GM15510 (cell line): ENCODE data around the gene GGT6.

ENCODE experiments used
- POLR2A ChIP-seq: IDR thresholded peaks from 3 replicates; pipeline ENCODE4 v1.6.1; 2011; ENCODE audit warnings: borderline replicate concordance; ENCODE audit not compliant: insufficient read length; ENCODE audit errors: extremely low read depth

Gene GGT6

GRCh38 chr17:4560421-4560820 is at the start of gene GGT6:
Gene GGT6, minus strand, starts transcription at chr17:4560577. Its CDS starts 56 bp downstream, at chr17:4560521.
- TF ChIP-seq POLR2A, result no peak

DNA sequence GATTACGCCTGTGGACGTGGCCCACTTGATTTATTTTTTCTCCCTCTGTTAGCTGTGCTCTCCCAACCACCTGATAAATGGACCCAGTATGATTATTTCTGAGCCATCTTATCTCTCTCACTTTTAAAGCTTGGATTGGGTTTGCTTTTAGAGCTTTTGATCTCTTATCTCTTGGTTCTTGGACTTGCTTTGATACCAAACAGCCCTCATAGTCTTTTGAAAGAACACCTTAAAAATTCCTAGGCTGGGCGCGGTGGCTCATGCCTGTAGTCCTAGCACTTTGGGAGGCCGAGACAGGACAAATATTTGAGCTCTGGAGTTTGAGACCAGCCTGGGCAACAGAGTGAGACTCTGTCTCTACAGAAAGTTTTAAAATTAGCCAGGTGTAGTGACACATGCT is 49.8 kb upstream of the GGT6 start:
- no peak for TF ChIP-seq POLR2A

GRCh38 chr17:4609761-4610160 is 49.4 kb upstream of the GGT6 start:
- TF ChIP-seq POLR2A, result no peak

DNA sequence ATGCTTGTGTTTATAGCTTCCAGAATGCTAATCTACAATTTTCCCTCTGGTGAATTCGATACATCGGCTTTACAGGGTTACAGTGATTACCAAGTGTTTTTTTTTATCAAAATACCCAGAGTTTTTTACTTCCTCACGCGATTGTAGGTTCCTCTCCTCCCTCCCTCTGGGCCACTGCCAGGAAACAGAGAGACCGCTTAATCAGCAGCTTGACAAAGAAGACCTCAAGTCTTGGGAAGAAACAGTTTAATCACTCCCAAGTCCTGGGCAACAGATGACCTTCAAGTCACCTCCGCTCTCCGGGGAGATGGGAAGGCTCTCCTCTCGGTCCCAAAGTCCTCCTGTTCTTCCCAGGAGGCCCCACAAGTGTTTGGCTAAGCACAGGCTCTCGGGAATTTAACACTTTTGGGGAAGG is 47.4 kb upstream of the GGT6 start:
- no peak for TF ChIP-seq POLR2A

DNA sequence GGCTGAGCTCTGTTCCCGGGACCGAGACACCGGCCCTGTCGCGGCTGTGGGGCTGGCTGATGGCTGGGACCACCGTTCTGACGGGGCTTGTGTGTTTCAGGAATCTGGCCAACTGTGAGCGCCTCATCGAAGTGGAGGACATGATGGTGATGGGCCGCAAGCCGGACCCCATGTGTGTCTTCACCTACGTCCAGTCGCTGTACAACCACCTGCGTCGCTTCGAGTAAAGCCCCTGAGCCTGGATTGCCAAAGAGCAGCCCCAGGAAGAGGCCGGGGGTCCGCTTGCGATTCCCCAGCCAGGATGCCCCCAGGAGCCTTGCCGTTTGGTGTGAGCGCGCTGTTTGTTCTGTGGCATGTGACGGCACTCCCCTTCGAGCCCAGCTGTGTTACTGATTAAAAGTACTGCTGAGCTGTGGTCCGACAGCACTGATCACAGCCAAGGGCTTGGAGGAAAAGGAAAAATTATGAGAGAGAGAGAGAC is 46.9 kb upstream of the GGT6 start:
- no peak for TF ChIP-seq POLR2A

DNA sequence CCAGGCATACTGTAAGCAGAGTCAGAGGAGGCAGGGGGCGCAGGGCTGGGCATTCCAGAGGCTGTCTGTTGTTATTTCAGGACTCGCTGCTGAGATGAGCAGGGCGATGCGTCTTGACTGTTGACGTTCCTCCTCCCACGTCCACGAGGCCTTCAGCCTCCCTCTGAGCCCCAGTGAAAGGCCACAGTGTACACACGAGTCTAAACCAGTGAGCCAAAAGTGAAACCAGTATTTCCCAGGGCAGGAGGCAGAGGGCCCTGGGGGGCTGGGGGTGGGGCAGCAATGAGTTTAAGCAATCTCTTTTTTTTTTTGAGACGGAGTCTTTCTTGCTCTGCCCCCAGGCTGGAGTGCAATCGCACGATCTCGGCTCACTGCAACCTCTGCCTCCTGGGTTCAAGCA is 45.4 kb upstream of the GGT6 start:
- no peak for TF ChIP-seq POLR2A

- no peak for TF ChIP-seq POLR2A
Observed at GRCh38 chr17:4604111-4604644, 43.8 kb upstream of the GGT6 start.

DNA sequence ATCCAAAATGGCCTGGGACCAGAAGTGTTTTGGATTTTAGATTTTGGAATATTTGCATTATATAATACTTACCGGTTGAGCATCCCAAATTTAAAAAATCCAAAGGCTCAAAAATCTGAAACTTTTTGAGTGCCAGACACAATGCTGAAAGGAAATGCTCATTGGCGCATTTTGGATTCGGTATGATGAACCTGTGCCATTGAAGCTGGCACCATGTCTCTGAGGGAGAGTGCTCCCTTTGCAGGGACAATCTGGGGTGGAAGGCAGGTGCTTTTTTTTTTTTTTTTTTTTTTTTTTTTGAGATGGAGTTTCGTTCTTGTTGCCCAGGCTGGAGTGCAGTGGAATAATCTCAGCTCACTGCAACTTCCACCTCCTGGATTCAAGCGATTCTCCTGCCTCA is 41.7 kb upstream of the GGT6 start:
- TF ChIP-seq POLR2A, result no peak

DNA sequence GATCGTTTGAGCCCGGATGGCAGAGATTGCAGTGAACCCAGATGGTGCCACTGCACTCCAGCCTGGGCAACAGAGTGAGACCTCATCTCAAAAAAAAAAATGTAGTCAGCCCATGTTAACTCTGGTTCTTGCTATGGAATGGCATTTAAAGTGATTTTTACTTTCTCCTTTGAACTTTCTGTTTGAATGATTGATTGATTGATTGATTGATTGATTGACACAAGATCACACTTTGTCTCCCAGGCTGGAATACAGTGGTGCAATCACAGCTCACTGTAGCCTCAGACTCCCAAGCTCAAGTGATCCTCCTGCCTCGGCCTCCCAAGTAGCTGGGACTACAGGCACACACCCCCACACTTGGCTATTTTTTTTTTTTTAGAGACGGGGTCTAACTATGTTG is 40.9 kb upstream of the GGT6 start:
- TF ChIP-seq POLR2A, result no peak

DNA sequence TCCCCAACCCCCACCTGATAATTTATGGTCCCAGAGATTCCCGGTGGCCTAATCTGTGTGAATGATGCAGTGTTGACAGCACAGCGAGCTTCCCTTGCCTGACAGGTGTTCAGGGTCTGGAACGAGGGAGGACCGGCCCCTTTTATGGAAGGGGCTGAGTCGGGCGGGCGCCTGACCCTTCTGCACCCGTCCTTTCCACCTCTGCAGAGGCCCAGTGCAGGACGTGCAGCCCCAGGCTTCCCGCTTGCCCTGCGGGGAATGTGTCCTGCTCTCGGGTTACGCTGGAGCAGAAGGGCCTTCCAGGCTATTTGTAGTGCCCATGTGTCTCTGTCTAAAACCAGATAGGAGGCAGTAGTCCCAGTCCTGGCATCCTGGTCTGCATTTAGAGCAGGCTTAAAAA is 40.2 kb upstream of the GGT6 start:
- no peak for TF ChIP-seq POLR2A

DNA sequence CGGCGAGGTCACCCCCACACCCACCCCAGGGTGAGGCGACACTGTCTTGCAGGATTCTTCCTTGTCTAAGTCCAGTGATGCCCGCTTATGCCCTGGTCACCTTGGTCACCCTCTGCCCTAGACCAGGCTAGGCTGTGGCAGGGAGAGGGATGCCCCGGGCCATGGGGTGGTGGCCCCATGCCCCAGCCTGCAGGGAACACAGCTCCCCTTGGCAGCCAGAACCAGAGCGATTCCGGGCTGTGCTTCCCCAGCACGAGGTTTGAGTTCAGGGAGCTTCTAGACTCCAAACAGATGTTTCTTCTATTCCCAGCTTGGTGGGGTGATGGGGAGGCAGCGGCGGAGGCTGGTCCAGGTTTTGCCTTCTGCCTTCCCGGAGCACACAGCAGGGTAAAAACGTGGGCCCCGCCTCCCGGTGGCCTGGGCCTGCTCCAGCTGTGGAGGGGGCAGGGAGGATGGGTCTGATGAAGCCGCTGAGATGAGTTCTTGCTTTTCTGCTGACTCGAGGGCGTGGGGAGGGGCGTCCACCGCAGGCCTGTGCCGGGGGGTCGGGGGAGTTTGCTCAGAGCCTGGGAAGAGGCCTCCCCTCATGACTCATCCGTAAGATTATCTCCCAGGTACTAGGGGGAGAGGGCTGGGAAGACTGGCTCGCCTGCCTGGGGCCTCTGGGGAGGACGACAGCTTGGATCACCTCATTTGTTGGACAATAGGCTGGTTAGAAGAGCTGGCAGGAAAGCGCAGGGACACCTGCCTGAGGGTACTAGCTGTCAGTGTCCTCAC is 39.3 kb upstream of the GGT6 start:
- TF ChIP-seq POLR2A, result no peak

GRCh38 chr17:4598776-4599504 is 38.6 kb upstream of the GGT6 start:
- no peak for TF ChIP-seq POLR2A

GRCh38 chr17:4597975-4598374 is 37.6 kb upstream of the GGT6 start:
- no peak for TF ChIP-seq POLR2A

DNA sequence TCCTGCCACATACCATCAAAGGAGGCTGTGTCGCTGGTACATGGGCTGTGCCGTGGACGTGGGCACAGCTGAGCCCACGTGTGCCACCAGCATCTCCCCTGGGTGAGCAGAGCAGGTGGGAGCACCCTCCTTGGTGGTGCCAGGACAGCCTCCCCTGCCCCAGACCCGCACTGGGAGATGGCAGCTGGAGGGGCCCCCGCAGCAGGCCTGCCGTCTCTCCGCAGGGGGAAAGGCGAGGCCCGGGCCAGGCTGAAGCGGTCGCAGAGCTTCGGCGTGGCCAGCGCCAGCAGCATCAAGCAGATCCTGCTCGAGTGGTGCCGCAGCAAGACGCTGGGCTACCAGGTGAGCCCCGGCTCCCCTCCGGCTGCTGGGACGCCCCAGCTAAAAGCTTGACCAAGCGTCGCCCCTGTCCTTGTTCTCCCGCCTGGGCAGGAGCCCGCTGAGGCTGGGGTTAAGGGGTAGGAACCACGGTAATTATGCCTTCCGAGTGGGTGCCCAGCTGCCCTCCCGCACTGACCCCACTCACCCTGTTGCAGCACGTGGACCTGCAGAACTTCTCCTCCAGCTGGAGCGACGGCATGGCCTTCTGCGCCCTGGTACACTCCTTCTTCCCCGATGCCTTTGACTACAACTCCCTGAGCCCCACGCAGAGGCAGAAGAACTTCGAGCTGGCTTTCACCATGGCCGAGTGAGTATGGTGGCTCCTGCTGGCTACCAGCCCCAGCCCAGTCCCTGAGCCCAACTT is 36.4 kb upstream of the GGT6 start:
- no peak for TF ChIP-seq POLR2A

- TF ChIP-seq POLR2A, result no peak
Observed at GRCh38 chr17:4594931-4595684, 34.7 kb upstream of the GGT6 start.

DNA sequence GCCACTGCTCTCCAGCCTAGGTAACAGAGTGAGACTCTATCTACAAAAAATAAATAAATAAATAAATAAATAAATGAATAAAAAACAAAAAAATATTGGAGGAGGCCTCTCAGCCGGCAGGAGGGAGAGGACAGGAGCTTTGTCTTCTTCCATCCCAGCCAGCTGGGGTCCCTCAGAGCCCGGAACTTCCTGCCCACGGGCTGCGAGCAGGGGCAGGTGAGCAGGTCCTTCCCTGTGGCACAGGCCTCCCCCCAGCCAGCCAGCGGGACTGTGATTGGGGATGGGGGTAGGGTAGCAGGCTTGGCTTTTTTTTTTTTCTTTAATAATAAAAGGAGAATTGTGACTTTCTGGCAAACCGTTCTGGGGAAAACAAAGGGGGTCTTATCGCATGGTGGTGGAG is 34.0 kb upstream of the GGT6 start:
- no peak for TF ChIP-seq POLR2A
